ENCODE data around the gene SLC30A10. TPM values are rescaled to one million over a fixed set of nuclear protein-coding genes. Genes with fewer than 3 reads are reported as not detected.
"Not testable (repeated sequence)": the region's sequence is repeated elsewhere in the genome, so short reads cannot be mapped to it uniquely, and the experiment has no call there.

The SLC30A10 gene
- total and polyA plus RNA-seq, 7 donors: not detected

GRCh38 chr1:219902951-219903350, 25.4 kb downstream of the SLC30A10 start:
- H3K4me3 ChIP-seq: no peak overlapping the region
- H3K9me3 ChIP-seq: no peaks in the 10 kb centered on the region
- DNase-seq: no peak
- intact Hi-C loops (cut with DNase I): no loop called here
- H3K4me1 ChIP-seq: no peaks in the 10 kb centered on the region
- H3K27me3 ChIP-seq (ENCODE audit: insufficient read depth in 3 of 3, low read length in 2 of 3): no peaks in the 10 kb centered on the region
- 86 to 88% (median 87%) methylated on average over 4 of the region's 4 CpGs for WGBS, 3 donors
- H3K27ac ChIP-seq: no peak overlapping the region
- no peaks in the 10 kb centered on the region for H3K36me3 ChIP-seq (ENCODE audit: insufficient read depth in 1 of 2, low read depth in 1 of 2)
- no peak for TF ChIP-seq CTCF (IDR thresholded peaks at IDR 0.05)
- no peak for ATAC-seq

DNA sequence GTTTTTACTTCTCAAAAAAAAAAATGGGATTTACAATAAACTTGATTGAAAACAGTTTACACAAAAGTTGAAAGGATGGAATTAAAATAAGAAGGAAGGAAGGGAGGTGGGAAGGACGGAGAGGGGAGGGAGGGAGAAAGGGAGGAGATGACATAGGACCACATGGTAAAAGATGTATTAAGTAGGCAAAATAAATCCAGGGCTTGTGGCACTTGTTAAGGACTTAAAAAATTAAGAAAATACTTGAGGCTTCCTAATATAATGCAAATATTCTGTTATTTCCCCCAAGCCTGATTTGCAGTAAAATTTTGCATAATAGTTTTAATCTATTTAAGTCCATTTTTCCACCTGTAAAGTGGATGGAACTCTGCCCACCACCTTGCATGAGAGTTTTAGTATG, 27.5 kb downstream of the SLC30A10 start:
- H3K4me1 ChIP-seq: no peaks in the 10 kb centered on the region
- no peak overlapping the region for H3K4me3 ChIP-seq
- 60% methylated on average over 1 of the region's 1 CpG; no CpG with 5 or more reads in 2 of the 3 donors for WGBS, 3 donors
- ATAC-seq (no peak), DNase-seq (no peak)
- TF ChIP-seq CTCF (IDR thresholded peaks at IDR 0.05): no peak
- H3K36me3 ChIP-seq (ENCODE audit: insufficient read depth in 1 of 2, low read depth in 1 of 2): no peaks in the 10 kb centered on the region
- H3K9me3 ChIP-seq: no peaks in the 10 kb centered on the region
- intact Hi-C loops (cut with DNase I): no loop called here
- H3K27me3 ChIP-seq (ENCODE audit: insufficient read depth in 3 of 3, low read length in 2 of 3): no peaks in the 10 kb centered on the region
- H3K27ac ChIP-seq: no peak overlapping the region

GRCh38 chr1:219900201-219900600, 28.2 kb downstream of the SLC30A10 start:
- intact Hi-C loops (cut with DNase I): no loop called here
- H3K36me3 ChIP-seq (ENCODE audit: insufficient read depth in 1 of 2, low read depth in 1 of 2): no peaks in the 10 kb centered on the region
- WGBS, 3 donors: 21 to 24% (median 23%) methylated on average over 1 of the region's 1 CpG
- no peaks in the 10 kb centered on the region for H3K9me3 ChIP-seq
- no peak overlapping the region for H3K4me3 ChIP-seq
- H3K27ac ChIP-seq: no peak overlapping the region
- ATAC-seq (no peak), DNase-seq (no peak)
- no peaks in the 10 kb centered on the region for H3K27me3 ChIP-seq (ENCODE audit: insufficient read depth in 3 of 3, low read length in 2 of 3)
- TF ChIP-seq CTCF (IDR thresholded peaks at IDR 0.05): no peak
- no peaks in the 10 kb centered on the region for H3K4me1 ChIP-seq

GRCh38 chr1:219898375-219898774, 30.0 kb downstream of the SLC30A10 start:
- Histone ChIP-seq H3K4me1 (no peaks in the 10 kb centered on the region), H3K36me3 (ENCODE audit: insufficient read depth in 1 of 2, low read depth in 1 of 2) (no peaks in the 10 kb centered on the region), H3K4me3 (no peak overlapping the region), H3K27ac (no peak overlapping the region), H3K9me3 (no peaks in the 10 kb centered on the region), H3K27me3 (ENCODE audit: insufficient read depth in 3 of 3, low read length in 2 of 3) (no peaks in the 10 kb centered on the region)
- no peak for ATAC-seq
- no peak for DNase-seq
- WGBS, 3 donors: 83 to 85% (median 85%) methylated on average over 5 of the region's 5 CpGs
- intact Hi-C loops (cut with DNase I): no loop called here
- TF ChIP-seq CTCF (IDR thresholded peaks at IDR 0.05): no peak

- DNase-seq (no peak), ATAC-seq (no peak)
- H3K36me3 ChIP-seq (ENCODE audit: insufficient read depth in 1 of 2, low read depth in 1 of 2): no peaks in the 10 kb centered on the region
- H3K27ac ChIP-seq: no peak overlapping the region
- H3K4me1 ChIP-seq: no peaks in the 10 kb centered on the region
- H3K27me3 ChIP-seq (ENCODE audit: insufficient read depth in 3 of 3, low read length in 2 of 3): no peaks in the 10 kb centered on the region
- H3K4me3 ChIP-seq: no peak overlapping the region
- intact Hi-C loops (cut with DNase I): no loop called here
- no peak for TF ChIP-seq CTCF (IDR thresholded peaks at IDR 0.05)
- no peaks in the 10 kb centered on the region for H3K9me3 ChIP-seq
- 80 to 86% (median 85%) methylated on average over 5 of the region's 5 CpGs for WGBS, 3 donors
These were observed 30.4 kb downstream of the SLC30A10 start for GRCh38 chr1:219897914-219898313.

DNA sequence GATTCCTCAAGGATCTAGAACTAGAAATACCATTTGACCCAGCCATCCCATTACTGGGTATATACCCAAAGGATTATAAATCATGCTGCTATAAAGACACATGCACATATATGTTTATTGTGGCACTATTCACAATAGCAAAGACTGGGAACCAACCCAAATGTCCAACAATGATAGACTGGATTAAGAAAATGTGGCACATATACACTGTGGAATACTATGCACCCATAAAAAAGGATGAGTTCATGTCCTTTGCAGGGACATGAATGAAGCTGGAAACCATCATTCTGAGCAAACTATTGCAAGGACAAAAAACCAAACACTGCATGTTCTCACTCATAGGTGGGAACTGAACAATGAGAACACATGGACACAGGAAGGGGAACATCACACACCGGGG, 36.1 kb downstream of the SLC30A10 start:
- H3K4me1 ChIP-seq; ATAC-seq; H3K4me3 ChIP-seq; DNase-seq; H3K9me3 ChIP-seq; intact Hi-C loops (cut with DNase I); H3K27ac ChIP-seq; H3K36me3 ChIP-seq (ENCODE audit: insufficient read depth in 1 of 2, low read depth in 1 of 2); H3K27me3 ChIP-seq (ENCODE audit: insufficient read depth in 3 of 3, low read length in 2 of 3): not testable (repeated sequence)
- 83 to 96% (median 83%) methylated on average over 1 of the region's 1 CpG for WGBS, 3 donors

- H3K9me3 ChIP-seq; H3K36me3 ChIP-seq (ENCODE audit: insufficient read depth in 1 of 2, low read depth in 1 of 2); H3K4me3 ChIP-seq; H3K27ac ChIP-seq; ATAC-seq; DNase-seq; H3K27me3 ChIP-seq (ENCODE audit: insufficient read depth in 3 of 3, low read length in 2 of 3); intact Hi-C loops (cut with DNase I); H3K4me1 ChIP-seq: not testable (repeated sequence)
- WGBS, 3 donors: 84 to 91% (median 89%) methylated on average over 4 of the region's 4 CpGs
These were observed 36.5 kb downstream of the SLC30A10 start for GRCh38 chr1:219891846-219892245.

All from psoas muscle (tissue), 8 donors.